GM18526 (cell line): ENCODE results near the gene FRS2.

ENCODE experiments used
- POLR2A ChIP-seq: IDR thresholded peaks from 3 replicates; pipeline ENCODE4 v1.6.1; 2011; ENCODE audit not compliant: insufficient read length; ENCODE audit errors: extremely low read depth

FRS2 gene

DNA sequence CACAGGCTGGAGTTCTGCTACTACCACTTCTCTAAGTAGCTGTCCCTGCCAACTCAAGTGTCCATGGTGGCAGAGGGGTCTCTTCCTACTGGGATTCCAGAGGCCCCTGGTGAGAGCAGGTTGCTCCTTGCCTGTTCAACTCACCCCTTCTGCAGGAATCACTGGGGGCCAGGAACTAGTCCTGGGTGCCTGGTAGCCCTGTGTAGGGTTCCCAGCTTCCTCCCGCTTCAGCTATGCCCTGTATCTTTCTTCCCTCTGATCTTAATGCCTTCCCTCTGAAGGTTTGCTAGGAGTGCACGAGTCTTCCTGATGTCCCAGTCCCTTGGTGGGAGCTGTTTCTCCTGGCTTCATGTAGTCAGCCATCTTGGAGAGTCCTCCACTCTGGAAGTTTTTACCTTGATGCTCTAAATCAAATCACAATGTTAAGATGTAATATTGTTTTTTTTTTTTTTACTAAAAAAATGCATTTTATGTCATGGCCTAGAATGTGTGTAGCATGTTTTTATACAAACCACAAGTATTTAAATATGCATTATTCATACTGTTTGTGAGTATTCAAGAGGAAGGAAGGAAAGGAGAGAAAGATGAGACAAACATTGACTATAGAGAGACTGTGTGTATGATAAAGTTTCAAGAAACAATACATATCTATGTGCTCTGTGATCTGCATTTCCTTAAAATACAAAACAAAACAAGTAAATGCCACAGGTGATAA is 54.7 kb downstream of the FRS2 start:
- no peak for TF ChIP-seq POLR2A

DNA sequence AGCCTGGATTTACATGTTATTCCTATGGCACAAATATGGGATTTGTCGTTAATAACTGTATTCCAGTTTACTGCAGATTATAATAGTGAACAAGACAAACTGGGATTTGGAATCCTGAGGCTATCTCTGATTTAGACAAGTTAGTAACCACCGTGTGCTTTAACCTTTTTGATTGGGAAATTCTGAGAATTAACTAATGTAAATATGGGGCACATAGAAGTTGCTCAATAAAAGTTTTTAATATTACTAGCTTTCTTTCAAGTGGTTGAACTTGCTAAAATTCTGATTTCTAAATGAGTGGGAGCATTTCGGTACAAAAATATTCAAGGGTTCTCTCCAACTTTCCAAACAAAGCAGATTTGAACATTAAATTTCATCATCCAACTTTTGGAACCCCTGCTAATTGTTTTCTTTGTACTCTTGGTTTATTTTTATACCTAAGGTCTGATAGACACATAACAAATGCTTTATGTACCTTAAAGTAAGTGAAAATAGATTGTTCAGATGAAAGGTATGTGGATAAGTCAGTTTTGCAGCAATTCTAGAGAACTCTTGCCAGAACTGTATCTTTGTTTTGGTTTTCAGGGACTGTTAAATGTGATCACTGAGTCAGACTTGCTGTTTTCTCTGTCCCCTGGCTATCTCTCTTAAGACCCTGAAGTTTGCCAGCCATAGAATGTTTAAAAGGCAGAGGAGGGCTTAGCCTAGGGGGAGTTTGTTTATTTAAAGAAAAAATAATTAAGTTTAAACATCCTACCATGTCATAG is 57.5 kb downstream of the FRS2 start:
- no peak for TF ChIP-seq POLR2A

- no peak for TF ChIP-seq POLR2A
Observed at GRCh38 chr12:69529021-69529420, 58.8 kb downstream of the FRS2 start.

- TF ChIP-seq POLR2A, result no peak
Observed at GRCh38 chr12:69533844-69534243, 63.7 kb downstream of the FRS2 start.

DNA sequence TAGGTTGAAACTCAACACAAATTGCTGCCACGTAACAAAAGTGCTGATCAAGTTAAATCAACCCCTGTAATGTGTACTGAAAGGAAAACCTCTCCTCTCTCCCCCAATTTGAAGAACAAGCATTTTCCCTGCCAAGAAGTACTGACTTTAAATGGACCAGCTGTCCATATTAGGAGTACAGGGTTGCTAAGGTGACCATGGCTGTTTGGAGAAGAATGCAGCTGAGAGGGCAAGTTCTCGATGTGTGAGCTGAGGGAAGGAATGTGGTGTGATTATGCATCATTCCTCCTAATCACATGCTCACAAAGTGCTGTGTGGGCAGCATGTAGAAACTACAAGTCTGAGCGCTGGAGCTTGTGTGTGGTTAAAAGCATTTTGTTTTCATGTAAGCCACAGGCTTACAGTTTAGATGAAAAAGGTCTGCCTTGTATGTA is 64.2 kb downstream of the FRS2 start:
- no peak for TF ChIP-seq POLR2A

DNA sequence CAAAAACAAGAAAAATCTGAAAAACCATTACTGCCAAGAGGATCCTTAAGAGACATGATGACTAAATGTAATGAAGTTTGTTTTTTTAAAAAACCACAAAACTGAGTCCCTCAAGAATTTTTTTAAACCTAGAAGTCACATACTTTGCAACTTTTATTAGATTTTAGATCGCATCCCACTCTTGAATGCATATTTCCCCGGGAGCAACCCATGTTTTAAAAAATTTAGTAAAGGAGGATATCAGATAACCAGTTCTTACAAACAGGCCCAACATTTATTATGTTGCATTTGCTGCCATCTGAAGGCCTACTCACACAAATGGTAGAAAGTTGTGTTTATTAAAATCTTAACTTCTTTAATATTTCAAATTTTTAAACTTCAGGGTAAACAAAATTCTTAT is 70.8 kb downstream of the FRS2 start:
- no peak for TF ChIP-seq POLR2A

DNA sequence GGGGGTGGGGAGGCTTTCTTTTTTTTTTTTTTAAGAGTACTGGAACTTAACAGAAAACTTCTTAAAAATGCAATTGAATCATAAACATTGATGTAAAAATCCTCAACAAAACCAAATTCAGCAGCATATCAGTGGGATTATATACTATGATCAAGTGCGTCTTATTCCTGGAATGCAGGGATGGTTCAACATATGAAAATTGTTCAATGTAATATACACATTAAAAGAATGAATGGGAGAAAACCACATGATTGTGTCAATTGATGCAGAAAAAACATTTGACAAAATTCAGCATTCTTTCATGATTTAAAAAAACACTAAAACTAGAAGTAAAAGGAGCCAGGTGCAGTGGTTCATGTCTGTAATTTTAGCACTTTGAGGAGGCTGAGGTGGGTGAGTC is 73.9 kb downstream of the FRS2 start:
- no peak for TF ChIP-seq POLR2A

- no peak for TF ChIP-seq POLR2A
Observed at GRCh38 chr12:69545081-69545480, 74.9 kb downstream of the FRS2 start.

GRCh38 chr12:69546693-69547438 is 76.7 kb downstream of the FRS2 start:
- TF ChIP-seq POLR2A, result no peak

DNA sequence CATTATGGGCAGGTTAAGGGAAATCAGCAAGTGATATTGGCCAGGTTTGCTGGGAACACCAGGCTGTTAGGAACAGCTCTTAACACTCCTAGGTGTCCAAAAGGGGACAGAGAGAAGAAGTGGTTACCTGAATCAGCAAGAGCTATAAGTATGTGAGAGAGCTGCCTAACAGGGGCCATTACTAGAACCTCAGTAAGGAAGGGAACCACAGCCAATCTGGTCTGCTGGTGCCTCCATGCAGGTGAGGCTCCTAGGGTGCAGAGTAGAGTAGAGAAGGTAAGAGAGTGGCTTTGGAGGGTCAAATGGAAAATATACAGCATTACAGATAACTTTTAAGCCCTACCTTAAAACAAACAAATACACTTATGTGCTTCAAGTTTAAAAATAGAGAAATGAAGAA is 78.5 kb downstream of the FRS2 start:
- no peak for TF ChIP-seq POLR2A

GRCh38 chr12:69550569-69551350 is 80.6 kb downstream of the FRS2 start:
- TF ChIP-seq POLR2A, result no peak

GRCh38 chr12:69553628-69554248 is 83.5 kb downstream of the FRS2 start:
- TF ChIP-seq POLR2A, result no peak

- TF ChIP-seq POLR2A, result no peak
Observed at GRCh38 chr12:69555461-69555860, 85.3 kb downstream of the FRS2 start.

DNA sequence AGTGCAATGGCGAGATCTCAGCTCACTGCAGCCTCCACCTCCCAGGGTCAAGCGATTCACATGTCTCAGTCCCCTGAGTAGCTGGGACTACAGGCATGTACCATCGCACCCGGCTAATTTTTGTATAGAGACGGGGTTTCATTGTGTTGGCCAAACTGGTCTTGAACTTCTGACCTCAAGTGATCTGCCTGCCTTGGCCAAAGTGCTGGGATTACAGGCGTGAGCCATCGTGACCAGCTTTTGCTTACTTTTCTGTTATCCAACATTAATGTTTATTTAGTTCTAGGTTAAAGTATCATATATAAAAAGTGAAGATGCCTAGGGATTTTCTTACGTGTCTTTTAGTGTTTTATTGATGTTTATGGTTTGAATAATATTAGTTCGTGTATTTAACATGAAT is 86.2 kb downstream of the FRS2 start:
- no peak for TF ChIP-seq POLR2A
